Stimulated activated CD8-positive, alpha-beta memory T cell treated with anti-CD3 and anti-CD28 coated beads, Interleukin-4, amount 100 ng/mL, for 4 hours (primary cell): ENCODE measurements around the gene SLC27A5.
"Not testable (repeated sequence)": the region's sequence is repeated elsewhere in the genome, so short reads cannot be mapped to it uniquely, and the experiment has no call there.

Source experiments
- DNase-seq, 2 donors: peaks; one replicate each; pipeline ENCODE4 v3.0.0-alpha.2; 2020; ENCODE audit warnings: low read depth in 2 of 2, low spot score in 1 of 2

The SLC27A5 gene

DNA sequence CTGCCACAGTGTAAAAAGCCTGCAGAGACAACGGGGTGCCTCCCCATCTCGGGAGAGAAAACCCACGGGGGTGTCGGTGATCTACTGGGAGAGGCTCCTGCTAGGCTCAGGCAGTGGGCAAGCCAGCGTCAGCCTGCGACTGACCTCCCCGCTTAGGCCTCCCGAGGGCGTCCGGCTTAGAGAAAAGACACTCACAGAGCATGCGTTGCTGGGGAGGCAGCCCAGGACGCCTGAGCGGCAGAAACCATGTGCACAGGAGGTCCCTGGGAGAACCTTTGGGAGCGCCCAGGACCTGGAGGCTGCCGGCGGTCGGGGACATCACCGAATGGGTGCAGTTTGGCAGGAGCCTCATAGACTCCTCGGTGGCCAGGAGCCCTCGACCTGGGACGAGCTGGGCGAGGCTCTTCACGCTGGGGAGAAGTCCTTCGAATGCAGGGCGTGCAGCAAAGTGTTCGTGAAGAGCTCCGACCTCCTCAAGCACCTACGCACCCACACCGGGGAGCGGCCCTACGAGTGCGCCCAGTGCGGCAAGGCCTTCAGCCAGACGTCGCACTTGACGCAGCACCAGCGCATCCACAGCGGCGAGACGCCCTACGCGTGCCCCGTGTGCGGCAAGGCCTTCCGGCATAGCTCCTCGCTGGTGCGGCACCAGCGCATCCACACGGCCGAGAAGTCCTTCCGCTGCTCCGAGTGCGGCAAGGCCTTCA lies 40.8 kb downstream of the SLC27A5 start:
- DNase-seq: not testable (repeated sequence)

DNA sequence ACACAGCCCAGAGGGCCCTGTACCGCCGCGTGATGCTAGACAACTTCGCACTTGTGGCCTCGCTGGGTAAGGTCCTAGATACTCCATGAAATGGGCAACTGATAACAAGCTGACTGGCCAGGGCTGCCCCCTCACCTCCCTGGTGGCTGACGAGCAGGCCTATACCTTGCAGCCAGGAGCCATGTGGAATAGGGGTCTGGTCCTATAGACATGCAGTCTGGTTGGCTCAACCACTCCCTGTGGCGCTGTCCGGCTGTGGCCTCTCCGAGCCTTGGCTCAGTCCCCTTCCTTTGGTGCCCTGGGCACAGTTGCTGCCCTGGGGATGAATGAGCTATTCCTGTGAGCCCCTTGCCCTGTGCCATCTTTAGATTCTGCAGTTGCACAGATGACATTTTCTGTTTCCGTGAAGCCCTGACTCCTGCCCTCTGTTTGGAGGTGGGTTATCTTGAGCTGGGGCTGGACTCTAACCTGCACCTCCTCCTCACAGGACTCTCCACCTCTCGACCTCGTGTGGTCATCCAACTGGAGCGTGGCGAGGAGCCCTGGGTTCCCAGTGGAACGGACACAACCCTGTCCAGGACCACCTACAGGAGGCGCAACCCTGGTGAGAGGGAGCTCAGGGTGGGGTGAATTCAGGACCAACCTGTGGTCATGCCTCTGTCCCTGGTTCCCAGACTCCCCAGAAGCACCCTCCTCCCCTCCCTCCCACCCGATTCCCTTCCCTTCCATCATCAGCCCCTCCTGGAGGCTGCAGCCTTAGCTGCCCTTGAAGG lies 42.4 kb downstream of the SLC27A5 start:
- DNase-seq: no peak

DNA sequence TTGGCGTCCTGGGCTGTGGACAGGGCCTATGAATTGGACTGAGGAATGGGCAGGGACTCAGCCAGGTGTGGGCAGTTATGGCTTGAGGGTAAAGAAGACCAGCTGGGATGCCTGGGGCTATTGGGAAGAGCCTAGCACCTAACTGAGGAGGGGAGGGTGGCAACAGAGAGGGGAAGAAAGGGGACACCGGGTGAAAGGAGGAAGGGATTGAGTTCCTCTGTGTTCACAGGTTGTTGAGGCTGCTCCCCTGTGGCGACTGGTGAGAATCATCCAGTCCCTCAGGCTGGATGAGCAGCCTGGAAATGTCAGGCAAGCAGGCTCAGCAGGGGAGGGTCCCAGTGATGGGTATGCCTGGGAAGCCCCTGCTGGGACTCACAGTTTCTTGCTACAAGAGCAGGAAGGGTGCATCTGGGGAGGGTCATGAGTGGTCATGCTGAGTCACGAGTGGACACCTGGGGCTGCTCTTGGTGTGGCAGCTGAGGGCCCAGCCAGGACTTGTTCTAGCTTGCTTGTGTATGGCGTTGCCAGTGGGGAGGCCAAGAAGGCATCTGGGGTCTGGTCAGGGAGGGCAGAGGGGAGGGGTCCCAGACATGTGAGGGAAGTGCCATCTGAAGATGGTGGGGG lies 43.5 kb downstream of the SLC27A5 start:
- no peak for DNase-seq

DNA sequence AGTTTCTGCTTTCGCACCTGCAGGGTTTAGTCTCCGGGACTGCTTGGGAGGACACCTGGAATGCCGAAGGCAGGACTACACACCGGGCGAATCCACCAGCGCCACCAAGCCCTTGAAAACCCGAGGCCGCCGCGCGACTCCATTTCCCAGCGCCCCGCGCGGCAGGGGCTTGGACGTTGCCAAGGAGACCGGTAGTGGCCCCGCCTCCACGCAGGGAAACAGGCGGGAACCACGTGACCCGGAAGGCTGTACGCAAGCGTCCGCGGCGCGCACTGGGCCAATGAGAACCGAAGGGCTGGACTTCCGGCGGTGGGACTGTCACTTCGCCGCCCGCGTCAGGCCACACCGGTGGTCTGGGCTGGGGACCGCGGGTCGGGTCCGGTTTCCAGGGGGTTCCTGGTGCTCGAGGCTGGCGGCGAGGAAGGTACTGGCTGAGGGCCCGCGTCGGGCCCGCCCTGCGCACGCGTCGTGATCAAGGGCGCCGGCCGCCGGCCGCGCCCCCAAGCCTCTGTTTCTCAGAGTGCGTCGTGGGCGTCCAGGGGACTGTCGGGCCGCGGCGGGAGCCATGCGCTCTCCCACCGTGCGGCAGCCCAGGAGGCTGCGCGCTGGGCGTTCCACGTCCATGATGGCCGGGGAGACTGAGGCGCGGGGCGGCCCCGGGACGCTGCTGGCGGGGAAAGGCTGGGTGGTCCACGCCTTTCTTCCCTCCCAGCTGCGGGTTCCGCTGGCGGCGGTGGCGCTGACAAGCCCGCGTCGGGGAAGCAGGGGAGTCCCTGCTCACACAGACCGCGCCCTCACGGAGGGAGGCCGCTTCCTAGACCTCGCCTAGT lies 44.8 kb downstream of the SLC27A5 start, which contains the start of gene ZNF324:
ZNF324 (plus strand) TSS at position 321 of the 830 bp plus-strand sequence. CDS start 2,106 bp downstream, outside the sequence.
- DNase-seq: peak; percentile 94 to 96

GRCh38 chr19:58466089-58466759 lies 45.6 kb downstream of the SLC27A5 start:
- DNase-seq: no peak

- DNase-seq: no peak
Measured at GRCh38 chr19:58460039-58460438, 51.8 kb downstream of the SLC27A5 start.

DNA sequence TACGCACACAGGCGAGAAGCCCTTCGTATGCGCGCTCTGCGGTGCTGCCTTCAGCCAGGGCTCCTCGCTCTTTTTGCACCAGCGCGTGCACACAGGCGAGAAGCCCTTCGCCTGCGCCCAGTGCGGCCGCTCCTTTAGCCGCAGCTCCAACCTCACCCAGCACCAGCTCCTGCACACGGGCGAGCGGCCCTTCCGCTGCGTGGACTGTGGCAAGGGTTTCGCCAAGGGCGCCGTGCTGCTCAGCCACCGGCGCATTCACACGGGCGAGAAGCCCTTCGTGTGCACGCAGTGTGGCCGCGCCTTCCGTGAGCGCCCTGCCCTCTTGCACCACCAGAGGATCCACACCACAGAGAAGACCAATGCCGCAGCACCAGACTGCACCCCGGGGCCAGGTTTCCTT lies 55.7 kb downstream of the SLC27A5 start:
- DNase-seq: no peak

GRCh38 chr19:58455306-58455705 lies 56.5 kb downstream of the SLC27A5 start:
- no peak for DNase-seq

- DNase-seq: no peak
Measured at GRCh38 chr19:58453743-58454142, 58.0 kb downstream of the SLC27A5 start.

DNA sequence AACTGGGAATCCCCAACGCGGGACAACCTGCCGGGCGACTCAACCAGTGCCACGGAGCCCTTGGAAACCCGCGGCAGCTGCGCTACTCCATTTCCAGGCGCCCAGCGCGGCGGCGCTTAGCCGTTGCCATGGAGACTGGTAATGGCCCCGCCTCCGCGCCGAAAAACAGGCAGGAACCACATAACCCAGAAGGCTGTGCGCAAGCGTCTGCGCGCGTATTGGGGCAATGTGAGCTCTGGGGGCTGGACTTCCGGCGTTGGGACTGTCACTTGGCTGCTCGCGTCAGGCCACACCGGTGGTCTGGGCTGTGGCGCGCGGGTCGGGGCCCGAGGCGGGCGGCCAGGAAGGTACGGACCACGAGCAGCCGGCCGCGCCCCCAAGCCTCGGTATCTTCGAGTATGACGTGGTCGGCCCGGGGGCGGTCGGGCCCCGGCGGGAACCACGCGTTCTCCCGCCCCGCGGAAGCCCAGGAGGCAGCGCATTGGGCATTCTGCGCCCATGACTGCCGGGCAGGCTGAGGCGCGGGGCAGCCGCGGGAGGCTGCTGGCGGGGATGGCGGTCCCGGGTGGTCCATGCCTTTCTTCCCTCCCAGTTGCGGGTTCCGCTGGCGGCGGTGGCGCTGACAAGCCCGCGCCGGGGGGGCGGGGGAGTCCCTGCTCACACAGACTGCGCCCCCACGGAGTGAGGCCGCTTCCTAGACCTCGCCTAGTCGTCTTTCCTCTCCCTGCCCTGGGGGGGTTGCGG lies 60.3 kb downstream of the SLC27A5 start, which contains the start of gene ZNF324B:
ZNF324B (plus strand) TSS at position 265 of the 744 bp plus-strand sequence. CDS start 2,080 bp downstream, outside the sequence.
- DNase-seq: peak; percentile 91 to 93

DNA sequence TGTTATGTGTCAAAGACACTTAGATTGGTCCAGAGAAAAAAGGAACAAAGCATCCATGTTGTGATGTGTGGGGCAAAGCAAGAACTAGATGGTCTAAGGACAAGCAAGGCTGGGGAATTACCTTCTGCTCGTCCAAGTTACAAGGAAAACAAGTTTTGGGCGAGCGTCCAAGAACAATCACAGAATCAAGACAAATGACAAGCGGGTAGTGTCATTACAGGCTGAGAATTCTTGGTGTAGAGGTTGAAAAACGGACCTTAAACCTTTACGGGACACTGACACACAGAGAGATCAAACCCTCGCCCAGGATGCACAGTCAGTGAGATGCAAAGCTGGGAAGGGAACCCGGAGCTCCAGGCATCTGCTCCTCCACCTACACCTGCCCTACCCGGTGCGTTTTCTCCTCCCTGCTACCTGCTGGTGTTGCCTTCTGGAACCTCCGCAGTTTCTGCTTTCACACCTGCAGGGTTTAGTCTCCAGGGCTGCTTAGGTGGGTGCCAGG lies 60.9 kb downstream of the SLC27A5 start:
- no peak for DNase-seq

DNA sequence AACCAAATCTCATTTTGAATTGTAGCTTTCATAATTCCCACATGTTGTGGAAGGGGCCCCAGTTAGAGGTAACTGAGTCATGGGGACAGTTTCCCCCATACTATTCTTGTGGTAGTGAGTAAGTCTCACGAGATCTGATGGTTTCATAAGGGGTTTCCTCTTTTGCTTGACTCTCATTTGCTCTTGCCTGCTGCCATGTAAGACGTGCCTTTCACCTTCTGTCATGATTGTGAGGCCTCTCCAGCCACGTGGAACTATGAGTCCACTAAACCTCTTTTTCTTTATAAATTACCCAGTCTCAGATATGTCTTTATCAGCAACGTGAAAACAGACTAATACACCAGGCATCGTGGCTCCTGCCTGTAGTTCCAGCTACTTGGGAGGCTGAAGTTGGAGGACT lies 61.8 kb downstream of the SLC27A5 start:
- DNase-seq: not testable (repeated sequence)

DNA sequence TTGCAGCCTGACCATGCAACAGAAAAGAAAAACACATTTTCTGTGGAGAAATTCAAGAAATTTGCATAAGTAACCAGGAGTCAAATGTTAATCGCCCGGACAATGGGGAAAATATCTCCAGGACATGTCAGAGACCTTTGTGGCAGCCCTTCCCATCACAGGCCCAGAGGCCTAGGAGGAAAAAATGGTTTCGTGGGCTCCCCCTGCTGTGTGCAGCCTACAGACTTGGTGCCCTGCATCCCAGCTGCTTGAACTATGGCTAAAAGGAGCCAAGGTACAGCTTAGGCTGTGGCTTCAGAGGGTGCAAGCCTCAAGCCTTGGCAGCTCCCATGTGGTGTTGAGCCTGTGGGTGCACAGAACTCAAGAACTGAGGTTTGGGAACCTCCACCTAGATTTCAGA lies 62.9 kb downstream of the SLC27A5 start:
- not testable (repeated sequence) for DNase-seq
